Subcutaneous adipose tissue (tissue), 4 donors: ENCODE results near the gene FAM161B. TPM values are rescaled to one million over a fixed set of nuclear protein-coding genes. Genes with fewer than 3 reads are reported as not detected.

Experiments used
- total RNA-seq, 4 donors: library from RNA; depleted of rRNA; stranded (reverse); fragments of >200 nt; gene quantifications; one replicate each; pipeline ENCODE4 v1.1.0, GENCODE V29; 2016
- TF ChIP-seq, protein P1 (sequence below): fragments of 450-650 bp; IDR thresholded peaks from one replicate; pipeline ENCODE4 v1.5.1; 2016; ENCODE audit warnings: low read depth, mild to moderate bottlenecking, control low read depth, antibody characterized with exemption, moderate library complexity

Gene FAM161B
- total RNA-seq, 4 donors from 2014 or later = 3.1 to 4.1 (median 4.0) TPM

GRCh38 chr14:73991092-73991491 is 41.2 kb upstream of the FAM161B start:
- TF ChIP-seq, protein P1, sequence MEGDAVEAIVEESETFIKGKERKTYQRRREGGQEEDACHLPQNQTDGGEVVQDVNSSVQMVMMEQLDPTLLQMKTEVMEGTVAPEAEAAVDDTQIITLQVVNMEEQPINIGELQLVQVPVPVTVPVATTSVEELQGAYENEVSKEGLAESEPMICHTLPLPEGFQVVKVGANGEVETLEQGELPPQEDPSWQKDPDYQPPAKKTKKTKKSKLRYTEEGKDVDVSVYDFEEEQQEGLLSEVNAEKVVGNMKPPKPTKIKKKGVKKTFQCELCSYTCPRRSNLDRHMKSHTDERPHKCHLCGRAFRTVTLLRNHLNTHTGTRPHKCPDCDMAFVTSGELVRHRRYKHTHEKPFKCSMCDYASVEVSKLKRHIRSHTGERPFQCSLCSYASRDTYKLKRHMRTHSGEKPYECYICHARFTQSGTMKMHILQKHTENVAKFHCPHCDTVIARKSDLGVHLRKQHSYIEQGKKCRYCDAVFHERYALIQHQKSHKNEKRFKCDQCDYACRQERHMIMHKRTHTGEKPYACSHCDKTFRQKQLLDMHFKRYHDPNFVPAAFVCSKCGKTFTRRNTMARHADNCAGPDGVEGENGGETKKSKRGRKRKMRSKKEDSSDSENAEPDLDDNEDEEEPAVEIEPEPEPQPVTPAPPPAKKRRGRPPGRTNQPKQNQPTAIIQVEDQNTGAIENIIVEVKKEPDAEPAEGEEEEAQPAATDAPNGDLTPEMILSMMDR = no peak

DNA sequence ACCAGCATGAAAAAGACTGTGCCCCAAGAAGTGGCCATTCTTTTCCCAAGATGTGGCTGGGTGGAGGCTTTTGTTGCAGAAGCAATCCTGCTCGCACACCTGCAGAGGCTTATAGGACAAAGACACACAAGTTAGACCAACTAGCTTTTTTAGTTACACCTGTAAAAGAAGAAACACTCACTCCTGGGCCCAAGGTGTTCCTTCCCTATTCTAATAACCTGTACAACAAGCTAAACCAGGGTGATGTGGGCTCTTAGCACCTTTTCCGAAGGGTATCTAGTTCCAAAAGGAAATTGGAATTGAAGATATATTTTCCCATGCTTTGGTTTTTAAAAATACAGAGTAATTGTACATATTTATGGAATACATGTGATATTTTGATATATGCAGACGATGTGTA is 38.2 kb upstream of the FAM161B start:
- TF ChIP-seq, protein P1 = no peak

GRCh38 chr14:73977896-73978295 is 28.0 kb upstream of the FAM161B start:
- TF ChIP-seq, protein P1 = no peak

- TF ChIP-seq, protein P1 = no peak
Measured at GRCh38 chr14:73976125-73976524, 26.2 kb upstream of the FAM161B start.

DNA sequence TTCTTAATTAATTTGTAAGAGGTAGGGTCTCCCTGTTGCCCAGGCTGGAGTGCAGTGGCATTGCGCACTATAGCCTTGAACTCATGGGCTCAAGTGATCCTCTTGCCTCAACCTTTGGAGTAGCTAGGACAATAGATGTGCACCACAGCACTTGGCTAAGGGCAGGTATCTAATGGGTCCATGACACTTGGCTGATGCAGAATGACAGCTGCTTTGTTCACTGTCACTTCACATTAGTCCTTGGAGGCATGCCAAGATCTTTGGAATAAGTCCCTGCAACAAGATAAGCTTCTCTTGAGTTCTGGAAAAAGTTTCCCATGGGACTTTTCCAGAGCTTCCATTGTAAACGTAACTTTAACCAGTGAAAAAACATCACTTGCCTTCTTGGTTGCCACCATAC is 23.6 kb upstream of the FAM161B start:
- TF ChIP-seq, protein P1 = no peak

DNA sequence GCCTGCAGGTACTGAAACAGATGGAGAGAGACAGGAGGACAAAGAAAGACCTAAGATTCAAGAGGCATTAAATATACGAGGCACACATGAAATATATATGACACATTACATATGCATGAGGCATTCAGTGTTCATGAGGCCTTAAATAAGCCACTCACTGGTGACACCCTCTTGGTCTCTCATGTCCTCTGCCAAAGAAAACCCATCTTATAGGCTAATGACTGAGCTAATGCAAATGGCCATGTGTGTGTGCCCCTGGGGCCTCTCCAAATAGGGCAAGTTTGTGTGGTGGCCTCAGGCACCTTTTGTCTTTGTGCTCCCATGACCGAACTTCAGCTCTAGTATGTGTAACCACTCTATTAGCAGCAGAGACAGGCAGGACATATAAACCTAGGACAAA is 19.0 kb upstream of the FAM161B start:
- TF ChIP-seq, protein P1 = no peak

GRCh38 chr14:73965216-73965615 is 15.3 kb upstream of the FAM161B start:
- TF ChIP-seq, protein P1 = no peak
